Measurements from ENCODE around the gene TMX1.

Gene TMX1

GRCh38 chr14:51240804-51241380 lies 845 bp downstream of the TMX1 start:
- DNase-seq (ENCODE audit: low spot score) = no peak
- H3K27ac ChIP-seq = peak overlapping the region; percentile 85
- CTCF ChIA-PET = interaction anchor here (0.7 kb wide), 1 partner anchor 979 kb away, joined by 3 read pairs; no protein-coding TSS in a partner anchor
- no peak for TF ChIP-seq CTCF (conservative IDR thresholded peaks at IDR 0.05; ENCODE audit: low read depth)
- POLR2A ChIA-PET (ENCODE audit: low non-redundant PET) = interaction anchor here (1.0 kb wide), 1 partner anchor 9 kb away, joined by 3 read pairs; no protein-coding TSS in a partner anchor

GRCh38 chr14:51242545-51243490 lies 2.8 kb downstream of the TMX1 start:
- no peak for TF ChIP-seq CTCF (conservative IDR thresholded peaks at IDR 0.05; ENCODE audit: low read depth)
- H3K27ac ChIP-seq = no peak overlapping the region
- CTCF ChIA-PET = interaction anchor here (0.6 kb wide), 1 partner anchor 451 kb away, joined by 12 read pairs; no protein-coding TSS in a partner anchor
- POLR2A ChIA-PET (ENCODE audit: low non-redundant PET) = no interaction called here
- no peak for DNase-seq (ENCODE audit: low spot score)

GRCh38 chr14:51244591-51244990 lies 4.5 kb downstream of the TMX1 start:
- no peak overlapping the region for H3K27ac ChIP-seq
- TF ChIP-seq CTCF (conservative IDR thresholded peaks at IDR 0.05; ENCODE audit: low read depth) = no peak
- no peak for DNase-seq (ENCODE audit: low spot score)
- CTCF ChIA-PET = no interaction called here
- POLR2A ChIA-PET (ENCODE audit: low non-redundant PET) = no interaction called here

- no peak for TF ChIP-seq CTCF (conservative IDR thresholded peaks at IDR 0.05; ENCODE audit: low read depth)
- no peak for DNase-seq (ENCODE audit: low spot score)
- H3K27ac ChIP-seq = no peak overlapping the region
- ChIA-PET CTCF (interaction anchor here (0.6 kb wide), 1 partner anchor 530 kb away, joined by 4 read pairs; no protein-coding TSS in a partner anchor), POLR2A (ENCODE audit: low non-redundant PET) (no interaction called here)
These were observed 6.0 kb downstream of the TMX1 start for GRCh38 chr14:51246032-51246431.

- no peak for DNase-seq (ENCODE audit: low spot score)
- H3K27ac ChIP-seq = no peak overlapping the region
- ChIA-PET CTCF (no interaction called here), POLR2A (ENCODE audit: low non-redundant PET) (interaction anchor here (0.9 kb wide), 1 partner anchor 134 kb away, joined by 3 read pairs; no protein-coding TSS in a partner anchor)
- no peak for TF ChIP-seq CTCF (conservative IDR thresholded peaks at IDR 0.05; ENCODE audit: low read depth)
These were observed 8.3 kb downstream of the TMX1 start for GRCh38 chr14:51248016-51248987.

GRCh38 chr14:51251486-51251885 lies 11.4 kb downstream of the TMX1 start:
- no peak for TF ChIP-seq CTCF (conservative IDR thresholded peaks at IDR 0.05; ENCODE audit: low read depth)
- ChIA-PET CTCF (no interaction called here), POLR2A (ENCODE audit: low non-redundant PET) (no interaction called here)
- peak; percentile 26 for DNase-seq (ENCODE audit: low spot score)
- H3K27ac ChIP-seq = no peak overlapping the region
